ENCODE data around the gene CDC42.

CDC42 gene

DNA sequence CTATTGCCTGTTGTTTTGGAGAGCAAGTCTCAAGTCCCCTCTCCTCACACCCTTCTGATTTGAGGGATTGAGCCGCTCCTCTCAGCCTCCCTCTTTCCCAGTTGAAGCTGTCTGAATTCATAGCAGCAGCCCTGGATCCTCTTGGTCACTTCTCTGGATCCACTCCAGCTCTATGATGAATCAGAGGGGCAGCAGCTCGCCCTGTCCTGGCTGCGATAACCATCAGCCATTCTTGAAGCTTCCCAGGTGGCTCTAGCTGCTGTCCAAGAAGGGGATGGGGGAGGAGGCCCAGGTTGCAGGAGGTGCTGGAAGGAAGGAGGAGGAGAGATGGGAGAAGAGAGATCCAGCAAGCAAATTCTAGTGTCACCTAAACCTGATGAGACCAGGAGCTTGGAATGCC is 59.1 kb downstream of the CDC42 start:
- no peak for DNase-seq

DNA sequence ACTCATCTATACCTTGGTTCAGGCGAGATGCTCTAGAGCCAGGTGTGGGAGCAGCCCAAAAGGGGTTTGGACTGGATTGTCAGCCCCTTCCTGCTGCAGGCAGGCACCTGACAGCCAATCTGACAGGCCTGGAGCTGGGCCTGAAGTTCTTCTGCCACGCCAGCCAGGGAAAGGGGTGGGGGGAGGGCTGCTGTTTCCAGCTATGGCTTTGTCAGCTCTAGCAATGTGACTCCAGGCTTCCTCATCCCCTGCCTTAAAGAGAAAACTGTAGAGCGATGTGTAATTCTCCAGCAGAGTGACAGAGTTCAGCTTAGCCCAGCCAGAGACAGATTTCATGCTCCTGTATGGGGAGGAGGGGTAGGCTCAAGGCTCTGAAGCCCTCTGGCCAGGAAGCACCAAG is 60.0 kb downstream of the CDC42 start:
- no peak for DNase-seq

DNA sequence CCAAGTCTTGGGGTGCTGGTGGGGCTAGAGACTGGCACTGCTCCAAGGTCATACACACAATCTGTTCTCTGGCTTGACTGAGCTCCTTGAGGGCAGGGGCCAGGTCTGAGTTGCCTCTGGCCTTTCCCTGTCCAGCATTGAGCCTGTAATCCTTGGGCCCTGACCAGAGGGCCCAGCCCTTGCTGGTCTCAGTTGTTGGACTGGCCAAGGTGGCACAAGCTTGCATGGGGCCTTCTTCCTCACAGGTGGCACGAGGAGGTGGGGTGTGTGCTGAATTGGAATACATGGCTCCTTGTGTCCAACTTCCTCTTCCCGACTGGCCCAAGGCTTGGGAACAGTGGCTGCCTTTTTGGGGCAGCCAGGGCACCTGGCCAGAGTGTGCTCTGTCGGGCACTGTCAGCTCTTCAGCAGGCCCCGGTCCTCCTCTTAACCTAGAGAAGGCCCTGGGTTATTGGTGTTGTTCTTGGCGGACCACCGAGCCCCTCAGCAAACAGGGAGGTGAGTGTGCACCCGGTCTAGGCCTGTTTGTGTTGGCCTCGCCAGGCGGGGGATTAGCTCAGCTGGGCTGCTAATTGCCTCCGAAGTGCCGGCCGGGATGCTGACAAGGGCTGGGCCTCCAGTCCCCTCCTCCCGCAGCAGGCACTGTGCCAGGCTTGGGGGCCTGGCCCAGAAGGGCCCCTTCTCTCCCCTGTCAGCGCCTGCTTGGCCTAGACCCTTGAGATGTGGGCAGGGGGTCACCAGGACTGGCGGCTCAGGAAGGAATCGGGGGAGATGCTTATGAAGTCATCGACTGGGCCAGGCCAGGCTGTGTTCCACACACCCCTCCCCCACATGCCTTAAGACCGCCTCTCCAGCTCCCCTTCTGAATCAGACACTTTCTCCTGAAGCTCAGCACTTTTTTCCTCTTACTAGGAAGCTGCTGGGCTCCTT is 61.8 kb downstream of the CDC42 start:
- no peak for DNase-seq

DNA sequence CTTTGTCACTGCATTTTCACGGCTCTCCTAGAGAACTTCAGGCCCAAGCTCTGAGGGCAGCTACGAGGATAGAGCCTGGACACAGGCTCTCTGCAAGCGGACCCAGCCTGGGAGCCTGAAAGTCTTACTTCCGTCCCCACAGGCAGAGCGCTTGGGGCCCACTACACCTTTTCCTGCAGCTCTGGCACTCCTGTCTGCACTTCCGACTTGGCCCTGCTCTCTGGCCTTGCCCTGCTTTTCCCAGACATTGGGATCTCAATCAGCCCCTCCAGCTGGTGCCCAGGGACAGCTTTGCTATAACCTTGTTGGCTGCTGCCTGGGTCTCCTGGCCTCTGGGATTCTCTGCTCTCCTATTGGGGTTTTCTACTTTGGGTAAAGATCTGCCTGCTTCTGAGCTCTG is 62.8 kb downstream of the CDC42 start:
- DNase-seq: no peak

DNA sequence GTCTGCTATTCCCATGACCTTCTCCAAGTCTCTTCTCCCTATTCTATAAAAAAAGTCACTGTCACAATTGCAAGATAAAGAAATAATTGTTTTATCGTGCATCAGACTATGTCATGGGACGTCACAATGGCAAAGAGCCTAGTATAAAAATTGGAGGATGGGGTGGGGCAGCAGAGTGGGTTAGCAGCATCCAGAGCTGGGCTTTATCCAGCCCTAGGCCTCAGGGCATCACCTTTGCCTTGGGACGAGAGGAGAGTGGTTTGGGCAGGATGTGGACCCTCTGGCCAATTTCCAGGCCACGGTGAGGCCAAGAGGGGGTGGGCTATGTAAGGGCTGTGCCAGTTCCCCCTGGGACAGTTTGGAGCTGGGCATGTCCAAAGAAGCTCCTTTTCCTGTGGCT is 64.7 kb downstream of the CDC42 start:
- no peak for DNase-seq

DNA sequence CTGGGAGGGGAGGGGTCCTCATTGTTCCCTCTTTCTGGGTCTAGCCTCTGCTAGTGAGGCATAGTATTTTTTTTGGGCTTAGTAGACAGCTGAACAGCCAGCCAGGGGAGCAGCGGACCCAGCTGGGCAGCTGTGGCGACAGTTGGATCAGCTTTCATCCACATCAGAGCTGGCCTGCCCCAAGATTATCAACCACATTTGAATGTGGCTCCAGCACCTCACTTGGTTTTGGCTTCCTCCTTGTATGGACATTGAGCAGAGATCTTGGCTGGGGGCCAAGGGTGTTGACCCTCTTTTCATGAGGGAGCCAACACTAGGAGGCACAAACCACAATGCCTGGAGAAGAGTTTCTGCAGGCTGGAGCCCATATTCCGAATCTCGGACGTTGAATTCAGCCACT is 65.3 kb downstream of the CDC42 start:
- no peak for DNase-seq

DNA sequence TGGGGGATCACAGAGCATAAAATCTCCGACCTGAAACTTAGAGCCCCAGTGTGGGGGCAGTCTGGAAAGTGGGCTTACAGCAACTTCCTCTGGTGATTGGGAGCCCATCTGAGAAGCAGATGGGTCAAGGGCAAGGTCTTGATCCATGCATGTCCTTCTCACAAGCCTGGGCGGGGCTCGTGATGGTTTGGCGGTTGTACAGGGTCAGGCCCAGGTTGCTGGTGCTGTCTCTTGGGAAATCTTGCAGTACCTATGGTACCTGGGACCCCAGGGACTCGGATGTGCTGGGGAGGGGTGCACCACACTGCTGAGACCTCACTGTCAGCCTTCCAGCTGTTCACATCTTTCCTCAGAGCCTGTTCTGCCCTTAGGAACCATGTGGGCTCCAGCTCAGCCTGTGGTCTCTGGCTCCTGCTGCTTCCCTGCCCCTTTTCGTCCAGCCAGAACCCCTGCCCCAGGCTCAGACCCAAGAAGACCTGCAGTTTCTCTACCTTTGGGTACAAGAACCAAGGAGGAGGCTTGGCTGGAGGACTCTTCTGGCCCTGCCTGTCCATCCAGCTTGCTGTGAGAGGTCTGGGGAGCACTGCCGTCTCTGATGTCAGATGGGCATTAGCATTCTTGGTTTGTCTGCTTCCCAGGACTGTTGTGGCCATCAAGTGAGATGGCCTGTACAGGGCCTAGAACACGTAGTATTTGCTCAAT is 65.9 kb downstream of the CDC42 start:
- DNase-seq: no peak

DNA sequence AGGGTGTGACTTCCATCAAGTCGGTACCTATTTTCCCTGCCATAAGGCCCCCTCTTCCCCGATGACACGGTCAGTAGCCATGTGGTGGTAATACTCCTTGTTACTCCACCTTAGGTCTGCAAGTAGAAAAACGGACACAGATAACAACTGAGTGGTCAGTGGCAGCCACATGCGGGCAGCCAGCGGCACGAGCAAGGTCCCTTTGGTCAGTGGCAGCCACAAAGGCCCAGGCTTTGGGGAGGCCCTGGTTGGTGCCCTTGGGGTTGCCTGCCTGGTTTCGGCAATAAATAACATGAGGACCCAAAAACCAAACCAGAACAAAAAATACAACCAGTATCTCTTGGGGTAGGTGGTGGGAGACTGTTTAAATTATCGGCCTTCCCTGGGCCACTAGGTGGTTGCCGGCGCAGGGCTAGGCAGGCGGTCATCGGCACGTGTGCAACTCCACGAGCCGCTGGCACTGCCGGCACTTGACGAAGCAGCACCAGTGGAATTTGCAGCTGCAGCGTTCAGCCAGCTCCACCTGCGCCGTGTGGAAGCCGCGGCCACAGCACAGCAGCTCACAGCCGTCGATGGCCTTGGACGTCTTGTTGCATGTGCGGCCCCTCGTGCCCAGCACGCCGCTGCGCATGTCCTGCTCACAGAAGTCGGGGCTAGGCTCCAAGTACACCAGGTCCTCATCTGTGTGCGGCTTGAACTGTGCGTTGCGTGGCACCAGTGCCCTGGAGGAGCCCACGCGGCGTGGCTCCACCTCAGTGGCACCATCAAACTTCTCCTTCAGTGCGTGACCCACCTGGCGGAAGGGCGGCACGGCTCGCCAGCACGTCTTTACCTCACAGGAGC is 67.3 kb downstream of the CDC42 start:
- DNase-seq: no peak

DNA sequence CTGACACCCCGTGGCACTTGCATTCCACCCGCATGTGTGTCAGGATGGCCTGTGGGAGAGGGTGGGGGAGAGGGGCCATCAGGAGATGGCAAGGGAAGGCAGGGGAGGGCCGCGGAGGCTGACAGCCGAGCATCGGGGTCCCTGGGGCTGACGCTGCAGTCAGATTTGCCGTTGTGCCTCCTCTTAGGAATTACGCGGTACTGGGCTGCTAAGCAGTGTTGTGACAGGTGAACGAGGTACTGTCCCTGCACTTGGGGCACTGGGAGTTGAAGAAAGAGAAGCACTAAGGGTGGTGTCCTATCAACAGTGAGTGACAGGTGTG is 67.9 kb downstream of the CDC42 start:
- no peak for DNase-seq

DNA sequence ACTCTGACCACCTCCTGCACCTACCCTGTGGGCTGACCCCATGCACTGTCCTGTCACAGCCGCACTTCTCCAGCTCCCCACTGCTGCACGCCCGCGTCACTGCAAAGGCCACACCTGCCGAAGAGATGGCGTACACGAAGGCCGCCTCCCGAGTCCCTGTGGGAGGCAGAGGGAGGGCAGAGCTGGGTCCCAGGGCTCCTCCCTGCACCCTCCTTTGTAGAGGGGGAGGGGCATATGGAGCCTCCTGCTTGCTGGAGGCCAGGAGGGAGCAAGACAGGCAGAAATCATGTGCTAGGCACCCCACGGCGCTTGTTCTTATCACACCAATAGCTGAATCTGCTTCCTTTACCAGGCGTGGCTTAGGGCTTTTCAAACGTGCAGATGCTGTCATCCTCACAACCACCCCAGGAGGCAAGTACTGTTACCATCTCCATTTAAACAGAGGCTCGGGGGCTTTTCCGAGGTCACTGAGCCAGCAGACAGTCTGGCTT is 69.0 kb downstream of the CDC42 start:
- DNase-seq: no peak

DNA sequence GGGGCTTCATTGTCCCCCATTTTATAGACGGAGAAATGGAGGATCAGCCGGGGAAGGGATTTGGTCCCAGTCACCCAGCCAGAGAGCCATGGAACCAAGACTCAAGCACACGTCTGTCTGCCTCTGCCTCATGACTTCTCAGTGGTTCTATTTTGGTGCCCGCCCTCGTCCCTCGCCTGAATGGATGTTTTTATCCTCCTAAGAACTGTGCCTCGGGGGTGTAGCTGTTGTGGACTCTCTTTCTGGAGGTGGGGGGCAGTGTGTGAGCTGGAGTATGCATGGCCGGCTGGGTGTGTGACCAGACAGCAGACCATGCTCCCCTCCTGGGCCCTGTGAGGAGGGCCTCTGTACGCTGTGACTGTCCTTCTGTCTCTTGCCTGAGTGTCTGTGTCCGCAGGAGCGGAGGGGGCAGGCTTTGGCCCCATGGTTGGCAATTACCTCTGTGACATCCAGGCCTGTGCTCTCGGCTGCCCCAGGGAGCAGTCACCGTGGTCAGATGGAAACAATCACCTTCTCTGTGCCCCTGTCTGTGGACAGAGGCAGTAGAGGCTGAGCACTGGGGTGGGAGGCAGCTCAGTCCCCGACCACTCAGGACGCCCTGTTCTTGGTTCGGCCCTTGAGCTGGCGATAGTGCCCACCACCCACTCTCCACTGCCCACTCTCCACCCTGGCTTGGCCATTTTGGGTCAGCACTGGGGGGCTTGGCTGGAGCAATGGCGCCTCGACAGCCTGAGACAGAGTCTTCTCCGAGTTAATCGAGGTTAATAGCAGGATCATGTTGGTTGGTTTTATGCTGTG is 70.0 kb downstream of the CDC42 start:
- DNase-seq: no peak

DNA sequence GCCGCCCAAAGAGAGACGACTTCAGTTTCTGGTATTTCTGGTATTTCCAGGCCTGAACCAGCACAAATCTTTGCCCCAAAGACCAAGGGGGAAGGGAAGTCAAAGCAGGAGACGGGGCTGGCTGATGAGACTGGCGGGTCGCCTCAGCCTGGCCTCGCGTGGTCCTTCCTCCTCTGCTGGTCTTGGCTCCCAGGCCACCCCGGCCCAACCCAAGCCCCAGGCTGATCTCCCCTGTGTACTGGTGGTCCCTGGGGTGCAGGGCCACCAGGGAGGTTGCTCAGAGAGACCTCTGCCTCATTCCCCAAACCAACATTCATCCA is 70.5 kb downstream of the CDC42 start:
- no peak for DNase-seq

DNA sequence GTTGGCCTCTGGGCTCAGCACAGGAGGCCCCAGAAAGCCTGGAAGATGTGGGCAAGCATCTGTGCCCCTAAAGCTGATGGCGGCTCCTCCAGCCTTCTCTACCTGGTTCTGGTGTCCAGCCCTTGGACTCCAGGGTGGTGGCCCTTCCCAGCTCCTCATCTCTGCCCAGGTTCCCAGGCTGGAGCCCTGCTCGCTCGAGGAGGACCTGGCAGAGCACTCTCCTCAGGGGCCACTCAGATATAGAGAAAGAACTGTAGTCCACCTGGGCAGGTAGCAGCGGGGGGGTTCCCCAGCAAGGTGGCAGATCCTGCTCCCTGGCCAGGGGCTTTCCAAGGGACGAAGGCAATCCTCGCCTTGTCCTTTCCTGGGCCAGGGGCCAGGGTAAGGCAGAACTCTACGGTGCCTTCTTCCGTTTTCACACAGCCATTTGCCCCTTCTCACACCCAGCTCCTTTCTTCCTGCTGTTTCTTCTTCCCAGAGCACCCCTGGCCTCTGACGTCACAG is 71.4 kb downstream of the CDC42 start:
- no peak for DNase-seq

DNA sequence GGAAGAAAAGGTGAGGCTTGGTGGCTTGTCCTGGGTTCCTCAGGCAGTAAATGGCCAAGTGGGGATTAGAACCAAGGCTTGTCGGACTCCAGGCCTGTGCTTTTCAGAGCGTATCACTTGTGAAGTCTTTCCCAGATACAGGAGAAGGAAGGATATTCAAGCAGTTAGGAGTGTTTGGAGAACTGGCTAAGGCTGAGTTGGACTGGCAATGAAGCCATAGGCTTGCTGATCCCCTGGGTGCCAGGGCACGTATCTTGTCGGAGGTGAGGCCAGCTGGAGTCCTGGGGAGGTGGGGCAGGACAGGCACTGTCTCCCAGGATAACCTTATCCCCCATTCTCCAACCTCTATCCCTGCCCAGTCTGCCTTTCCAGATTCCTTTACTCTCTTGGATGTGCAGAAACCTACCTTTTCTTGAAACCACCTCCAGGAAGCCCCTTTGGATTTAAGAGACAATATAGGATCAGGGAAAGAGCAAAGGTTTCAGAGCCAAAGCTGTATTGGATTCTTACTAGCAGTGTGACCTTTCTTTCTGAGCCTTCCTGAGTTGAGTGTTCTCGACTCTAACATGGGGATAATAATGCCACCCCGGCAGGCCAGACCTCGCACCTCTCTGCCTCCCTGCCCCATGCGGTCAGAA is 72.2 kb downstream of the CDC42 start:
- DNase-seq: no peak

DNA sequence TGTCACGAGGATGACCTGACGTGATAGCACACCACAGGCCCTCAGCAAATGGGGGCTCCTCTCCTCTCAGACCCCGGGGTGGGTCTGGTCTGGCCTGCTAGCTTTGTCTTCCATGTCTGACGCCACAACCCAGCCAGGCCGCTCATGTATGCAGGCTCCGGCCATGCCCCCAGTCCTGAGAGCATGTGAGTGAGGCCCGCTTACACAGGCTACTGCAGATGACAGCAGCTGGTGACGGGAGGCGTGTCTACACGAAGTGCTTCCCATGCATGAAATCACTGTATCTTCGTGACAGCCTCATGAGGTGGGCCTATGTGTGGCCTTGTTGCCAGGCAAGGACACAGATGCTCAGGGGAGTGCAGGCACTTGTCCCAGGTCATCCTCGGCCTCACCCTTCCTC is 74.0 kb downstream of the CDC42 start:
- DNase-seq: no peak

DNA sequence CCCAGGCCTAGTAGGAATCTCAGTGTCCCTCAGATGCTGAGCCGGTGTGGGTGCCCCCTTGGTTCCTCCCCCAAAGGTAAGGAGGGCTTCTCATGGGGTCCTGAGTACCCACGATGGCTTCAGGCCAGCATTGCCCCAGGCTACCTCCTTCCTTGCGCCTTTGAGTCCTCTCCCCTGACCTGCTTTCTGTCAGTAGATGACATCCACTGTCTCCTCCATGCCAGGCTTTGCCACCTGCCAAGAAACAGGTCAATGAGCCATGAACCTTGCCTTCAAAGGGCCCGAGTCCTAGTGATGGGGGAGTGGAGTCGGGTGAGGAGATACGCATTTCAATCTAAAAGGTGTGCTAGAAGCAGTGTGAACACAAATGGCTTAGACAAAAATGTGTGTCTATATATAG is 74.7 kb downstream of the CDC42 start:
- DNase-seq: no peak

DNA sequence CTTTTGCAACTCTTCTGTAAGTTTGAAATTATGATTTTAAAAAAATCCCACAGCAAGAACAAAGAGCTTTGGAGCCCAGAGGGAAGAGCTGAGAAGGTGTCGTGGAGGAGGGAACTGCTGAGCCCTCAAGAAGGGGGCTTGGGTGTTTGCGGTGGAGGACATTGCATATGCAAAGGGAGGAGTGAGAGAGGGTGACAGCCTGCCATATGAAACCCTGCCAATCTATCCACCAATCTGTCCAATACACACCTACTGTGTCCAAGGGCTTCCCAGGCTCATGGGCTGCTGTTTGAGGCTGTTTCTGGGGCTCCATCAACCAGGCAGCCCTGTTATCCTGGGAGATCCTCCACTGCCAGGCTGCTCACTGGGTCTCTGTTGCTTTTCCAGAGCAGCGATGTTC is 75.2 kb downstream of the CDC42 start:
- DNase-seq: no peak

DNA sequence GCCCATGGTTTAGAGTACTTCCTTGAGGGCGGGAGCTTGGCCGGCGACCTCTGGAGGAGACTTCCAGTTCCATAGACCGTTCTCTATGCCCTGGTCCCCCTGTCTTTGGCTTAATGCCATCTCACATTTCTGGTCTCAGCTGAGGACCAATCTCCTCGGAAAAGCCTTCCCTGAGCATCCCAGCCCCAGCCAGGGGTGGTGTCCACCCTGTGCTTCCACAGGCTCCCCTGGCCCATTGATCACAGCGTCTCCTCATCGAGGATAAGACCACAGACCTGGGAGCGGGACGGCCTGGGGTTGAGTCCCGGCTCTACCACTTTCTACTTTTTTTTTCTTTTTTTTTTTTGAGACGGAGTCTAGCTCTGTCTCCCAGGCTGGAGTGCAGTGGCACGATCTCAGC is 75.9 kb downstream of the CDC42 start:
- DNase-seq: no peak

DNA sequence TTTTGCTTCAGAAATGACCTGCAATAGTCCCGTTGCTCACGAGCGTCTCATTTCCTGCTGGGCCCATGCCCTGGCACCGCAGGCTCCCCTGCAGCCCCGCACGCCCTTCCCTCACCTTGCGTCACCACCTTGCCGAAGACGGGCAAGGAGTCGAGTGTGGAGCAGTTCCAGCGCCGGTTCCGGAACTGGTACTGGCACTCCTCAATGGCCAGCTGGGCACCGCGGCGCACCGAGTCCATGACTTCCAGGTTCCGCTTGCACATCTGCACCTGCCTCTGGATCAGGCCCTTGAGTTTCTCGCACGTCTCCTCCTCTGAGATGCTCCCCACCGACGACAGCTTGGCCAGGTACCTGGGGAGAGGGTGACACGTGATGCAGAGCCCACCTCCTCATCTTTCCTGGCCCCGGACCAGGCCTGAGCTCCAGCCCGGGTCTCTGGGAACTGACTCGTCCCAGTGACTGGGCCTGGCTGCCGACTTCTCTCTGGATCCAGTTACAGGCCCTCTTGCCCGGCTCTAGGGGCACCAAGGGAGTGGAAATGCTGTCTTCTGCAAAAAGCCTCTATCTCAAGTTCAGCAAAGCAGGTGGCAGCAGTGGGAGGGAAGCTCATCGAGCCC is 77.1 kb downstream of the CDC42 start:
- DNase-seq: no peak

DNA sequence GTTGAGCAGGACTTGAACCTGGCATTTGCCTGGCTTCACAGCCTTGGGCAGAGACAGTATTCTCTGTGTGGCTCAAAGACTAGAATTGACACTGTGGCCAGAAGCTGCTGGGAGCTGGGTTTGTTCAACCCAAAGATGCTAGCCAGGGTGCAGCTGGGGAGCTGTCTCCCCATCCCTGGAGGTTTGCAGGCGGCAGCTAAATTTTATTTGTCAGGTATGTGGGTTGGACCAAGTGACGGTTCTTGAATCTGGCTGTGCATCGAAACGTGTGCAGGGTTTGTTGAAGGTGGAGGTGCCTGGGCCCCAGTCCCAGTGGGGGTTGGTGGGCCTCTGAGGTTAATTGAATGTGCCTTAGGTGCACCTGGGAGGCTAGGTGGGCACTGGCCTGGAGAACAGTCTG is 78.6 kb downstream of the CDC42 start:
- no peak for DNase-seq

DNA sequence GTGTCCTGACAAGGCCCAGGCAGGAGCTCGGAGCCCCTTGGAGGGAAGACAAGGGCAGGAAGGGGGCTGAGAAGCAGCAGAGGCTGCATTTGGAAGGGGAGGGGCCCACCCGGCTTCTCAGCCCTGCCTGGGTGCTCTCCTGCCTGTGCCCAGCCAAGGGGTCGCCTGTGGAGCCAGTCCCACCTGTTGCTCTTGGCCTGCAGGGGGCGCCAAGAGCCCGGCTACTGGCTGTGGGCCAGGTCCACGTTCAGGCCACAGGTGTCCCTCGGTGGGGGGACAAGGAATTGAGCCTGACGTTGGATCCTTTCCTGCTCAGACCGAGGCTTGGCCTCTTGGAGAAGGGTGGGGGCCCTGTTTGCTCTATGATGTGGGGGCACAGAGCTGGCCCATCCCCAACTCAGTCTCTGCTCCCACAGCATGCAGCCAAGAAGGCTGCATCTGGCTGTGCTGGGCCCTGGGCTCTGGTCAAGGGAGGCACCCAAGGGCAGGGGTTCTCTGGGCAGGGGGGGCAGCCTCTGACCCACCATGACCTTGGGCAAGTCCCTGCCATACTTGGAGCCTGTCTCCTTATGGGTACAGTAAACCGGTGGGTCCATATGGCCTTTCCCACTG is 79.5 kb downstream of the CDC42 start:
- no peak for DNase-seq

Data from NCI-H1694 (cell line).